AG04450 (cell line): ENCODE measurements around the gene CEP83. TPM values are rescaled to one million over a fixed set of nuclear protein-coding genes. Genes with fewer than 3 reads are reported as not detected.
"Not testable (repeated sequence)": the region's sequence is repeated elsewhere in the genome, so short reads cannot be mapped to it uniquely, and the experiment has no call there.

Experiments
- CTCF ChIA-PET: fragments of 300-600, 350-600 bp; formaldehyde crosslinking; extraction: SDS; loops from one replicate; lab custom pipeline; 2022; ENCODE audit warnings: antibody characterized with exemption, inconsistent platforms; lab: Charles Lee
- POLR2A ChIA-PET: fragments of 350-600 bp; formaldehyde crosslinking; extraction: SDS; loops from one replicate; lab custom pipeline; 2021; ENCODE audit warnings: antibody characterized with exemption, inconsistent platforms; lab: Yijun Ruan, JAX
- DNase-seq: peaks from one replicate; pipeline ENCODE4 v3.0.0-alpha.2; 2011; ENCODE audit warnings: low read depth, low spot score
- H3K27ac ChIP-seq: one replicate; pipeline ENCODE4 v1.5.1; 2012; ENCODE audit warnings: low read depth, low read length, control low read depth
- H3K27me3 ChIP-seq: one replicate; pipeline ENCODE4 v1.6.0; 2012; ENCODE audit warnings: low read length; ENCODE audit not compliant: control insufficient read depth, insufficient read depth
- H3K4me3 ChIP-seq: 2 replicates; pipeline ENCODE4 v1.5.1; 2011; ENCODE audit warnings: mild to moderate bottlenecking, low read depth, low read length, control low read depth
- H3K9me3 ChIP-seq: 2 replicates; pipeline ENCODE4 v1.5.1; 2012; ENCODE audit warnings: low read length; ENCODE audit not compliant: control insufficient read depth, insufficient read depth
- polyA plus RNA-seq: library from polyadenylated mRNA; depleted of rRNA; stranded (reverse); fragments of >200 nt; gene quantifications from 2 replicates; pipeline ENCODE4 v1.2.3, GENCODE V29; 2011
- TF ChIP-seq, protein P1 (sequence below): IDR thresholded peaks from 2 replicates; pipeline ENCODE4 v1.5.1; 2011; ENCODE audit warnings: low read depth, low read length, control low read depth, inconsistent platforms

The CEP83 gene
- polyA plus RNA-seq, 1 experiment: 10.0 TPM

DNA sequence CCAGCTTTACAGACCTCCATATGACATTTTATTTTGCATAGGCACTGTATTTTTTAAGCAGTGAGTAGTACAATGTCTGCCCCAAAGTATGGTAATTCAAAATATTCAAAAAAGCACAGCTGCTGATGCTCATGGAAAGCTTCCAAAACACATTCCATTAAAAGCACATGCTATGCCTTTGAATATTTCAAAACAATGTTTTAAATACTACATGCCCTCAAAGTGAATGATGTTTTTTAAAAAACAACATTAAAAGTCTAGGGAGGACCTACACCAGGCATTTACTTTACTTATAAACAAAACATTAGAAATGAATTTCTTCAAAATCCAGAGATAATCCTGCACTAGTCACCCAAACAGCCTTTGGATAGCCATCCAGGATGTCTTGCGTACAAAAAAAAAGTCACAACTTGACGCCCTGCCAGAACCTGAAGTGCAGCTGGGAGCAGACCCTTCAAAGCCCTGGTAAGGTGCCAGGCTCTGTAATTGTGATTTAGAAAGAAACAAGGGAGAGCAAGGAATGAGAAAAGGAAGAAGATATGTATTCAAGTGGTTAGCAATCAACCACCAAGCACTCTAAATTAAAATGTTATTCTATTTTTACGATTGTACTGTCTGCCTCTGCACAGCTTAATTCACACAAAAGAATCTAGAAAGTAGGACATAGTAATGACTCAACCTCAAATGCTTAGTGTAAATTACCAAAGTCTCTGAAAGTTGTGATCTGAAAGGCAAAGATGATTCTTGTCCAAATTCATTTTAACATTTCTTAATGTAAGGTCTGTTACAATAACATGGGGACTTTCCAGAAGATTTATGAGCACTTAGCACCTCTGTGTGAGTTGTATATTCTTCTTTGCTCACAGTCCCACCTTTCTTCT, 31.9 kb downstream of the CEP83 start:
- Histone ChIP-seq H3K27me3 (no peaks in the 10 kb centered on the region), H3K9me3 (peaks cover 18% of the 10 kb centered on the region), H3K27ac (no peak overlapping the region), H3K4me3 (no peak overlapping the region)
- peak; percentile 74 for DNase-seq
- ChIA-PET POLR2A (interaction anchor here (0.6 to 0.7 kb wide), 3 partner anchors 11 to 254 kb away, joined by 3 to 5 read pairs (median 3); no protein-coding TSS in a partner anchor), CTCF (no interaction called here)
- TF ChIP-seq, protein P1, sequence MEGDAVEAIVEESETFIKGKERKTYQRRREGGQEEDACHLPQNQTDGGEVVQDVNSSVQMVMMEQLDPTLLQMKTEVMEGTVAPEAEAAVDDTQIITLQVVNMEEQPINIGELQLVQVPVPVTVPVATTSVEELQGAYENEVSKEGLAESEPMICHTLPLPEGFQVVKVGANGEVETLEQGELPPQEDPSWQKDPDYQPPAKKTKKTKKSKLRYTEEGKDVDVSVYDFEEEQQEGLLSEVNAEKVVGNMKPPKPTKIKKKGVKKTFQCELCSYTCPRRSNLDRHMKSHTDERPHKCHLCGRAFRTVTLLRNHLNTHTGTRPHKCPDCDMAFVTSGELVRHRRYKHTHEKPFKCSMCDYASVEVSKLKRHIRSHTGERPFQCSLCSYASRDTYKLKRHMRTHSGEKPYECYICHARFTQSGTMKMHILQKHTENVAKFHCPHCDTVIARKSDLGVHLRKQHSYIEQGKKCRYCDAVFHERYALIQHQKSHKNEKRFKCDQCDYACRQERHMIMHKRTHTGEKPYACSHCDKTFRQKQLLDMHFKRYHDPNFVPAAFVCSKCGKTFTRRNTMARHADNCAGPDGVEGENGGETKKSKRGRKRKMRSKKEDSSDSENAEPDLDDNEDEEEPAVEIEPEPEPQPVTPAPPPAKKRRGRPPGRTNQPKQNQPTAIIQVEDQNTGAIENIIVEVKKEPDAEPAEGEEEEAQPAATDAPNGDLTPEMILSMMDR: no peak

DNA sequence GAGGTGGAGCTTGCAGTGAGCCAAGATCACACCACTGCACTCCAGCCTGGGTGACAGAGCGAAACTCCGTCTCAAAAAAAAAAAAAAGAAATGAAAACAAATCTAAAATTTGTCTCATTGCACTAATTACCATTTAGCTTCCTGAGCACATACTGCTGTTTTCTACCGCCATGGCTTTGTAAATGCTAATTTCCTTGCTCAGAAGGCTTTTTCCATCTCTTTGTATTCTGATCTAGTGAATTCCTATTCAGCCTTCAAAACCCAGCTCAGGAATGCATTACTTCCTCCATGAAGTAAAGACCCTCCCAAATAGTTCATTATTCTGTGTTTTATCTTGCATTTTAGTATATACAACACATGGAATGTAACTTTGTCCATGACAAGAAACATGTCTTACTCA, 33.6 kb downstream of the CEP83 start:
- Histone ChIP-seq H3K27ac (no peak overlapping the region), H3K27me3 (no peaks in the 10 kb centered on the region), H3K4me3 (no peak overlapping the region), H3K9me3 (peaks cover 24% of the 10 kb centered on the region)
- ChIA-PET CTCF (no interaction called here), POLR2A (no interaction called here)
- no peak for DNase-seq
- TF ChIP-seq, protein P1: no peak

DNA sequence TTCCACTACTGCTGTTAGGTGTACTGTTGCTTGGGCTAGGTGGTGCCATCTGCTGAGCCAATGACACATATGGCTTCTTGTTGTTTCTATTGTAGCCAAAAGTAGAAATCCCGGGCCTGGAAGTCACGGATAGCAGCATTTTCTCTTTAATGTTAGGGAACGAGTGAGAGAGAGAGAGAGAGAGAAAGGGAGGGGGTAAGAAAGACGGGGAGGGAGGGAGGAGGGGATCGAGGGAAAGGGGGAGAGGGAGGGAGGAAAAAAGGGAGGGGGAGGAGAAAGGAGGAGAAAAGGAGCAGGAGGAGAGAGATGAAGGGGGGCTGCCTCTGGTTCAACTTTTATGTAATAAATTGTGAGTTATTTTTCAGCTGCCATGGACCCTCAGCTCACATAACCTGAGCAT, 34.8 kb downstream of the CEP83 start:
- H3K27me3 ChIP-seq, DNase-seq, POLR2A ChIA-PET, CTCF ChIA-PET, H3K27ac ChIP-seq: not testable (repeated sequence)
- Histone ChIP-seq H3K4me3 (peak overlapping the region; percentile 45; the same call in 1 of the 2 replicates), H3K9me3 (peaks cover 21% of the 10 kb centered on the region)

DNA sequence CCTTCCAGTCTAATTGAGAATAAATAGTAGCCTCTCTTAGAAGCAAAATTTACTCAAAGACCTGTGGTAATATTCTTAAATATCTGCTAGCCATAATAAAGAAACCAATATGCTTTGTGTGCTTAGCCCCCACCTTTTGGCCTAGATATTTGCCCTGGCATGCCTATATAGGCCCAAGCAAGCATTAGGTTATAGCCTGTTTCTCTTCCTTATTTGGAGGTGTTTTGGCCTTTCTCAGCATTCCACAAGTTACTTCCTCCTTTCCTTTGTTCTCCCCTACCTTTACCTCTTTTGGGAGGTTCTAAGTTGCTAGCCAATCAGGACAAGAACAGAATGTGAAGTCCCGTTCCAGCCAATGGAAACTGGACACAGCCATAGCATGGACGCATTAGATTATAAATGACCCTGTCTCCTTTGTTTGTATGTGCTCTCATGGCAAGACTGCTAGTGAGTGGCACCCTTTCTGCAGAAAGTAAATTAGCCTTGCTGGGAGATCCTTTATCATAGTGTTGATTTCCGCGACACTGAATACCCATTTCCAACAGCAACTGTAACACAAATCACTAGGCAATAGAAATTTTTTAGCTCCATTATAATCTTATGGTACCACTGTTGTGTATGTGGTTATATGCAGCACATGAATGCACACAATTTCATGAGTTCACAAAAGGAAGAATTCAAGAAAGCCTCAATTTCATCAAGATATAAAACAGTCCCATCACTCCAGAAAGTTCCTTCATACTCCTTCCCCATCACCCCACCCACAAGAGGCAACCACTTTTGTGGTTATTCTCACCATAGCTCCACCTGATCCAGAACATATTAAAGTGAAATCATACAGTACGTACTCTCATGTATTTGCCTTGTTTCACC, 37.6 kb downstream of the CEP83 start:
- CTCF ChIA-PET: no interaction called here
- DNase-seq: no peak
- Histone ChIP-seq H3K27me3 (no peaks in the 10 kb centered on the region), H3K4me3 (no peak overlapping the region), H3K27ac (no peak overlapping the region), H3K9me3 (peaks cover 16% of the 10 kb centered on the region; the same call in 1 of the 2 replicates)
- POLR2A ChIA-PET: no interaction called here
- TF ChIP-seq, protein P1: no peak

DNA sequence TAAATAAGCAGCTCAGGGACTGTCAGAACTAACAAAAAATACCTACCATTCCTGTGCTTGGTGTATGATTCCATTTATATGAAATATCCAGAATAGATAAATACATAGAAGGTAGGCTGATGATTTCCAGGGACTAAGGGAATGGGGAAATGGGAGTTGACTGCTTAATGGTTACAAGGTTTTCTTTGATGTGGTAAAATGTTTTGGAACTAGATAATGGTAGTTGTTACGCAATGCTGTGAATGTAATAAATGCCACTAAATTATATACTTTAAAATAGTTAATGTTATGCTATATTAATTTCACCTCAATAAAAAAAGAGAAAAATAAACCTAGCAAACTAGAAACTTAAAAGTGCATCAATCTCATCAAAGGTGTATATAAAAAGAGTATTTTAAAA, 41.1 kb downstream of the CEP83 start:
- ChIA-PET POLR2A (no interaction called here), CTCF (no interaction called here)
- DNase-seq: no peak
- Histone ChIP-seq H3K27me3 (no peaks in the 10 kb centered on the region), H3K27ac (no peak overlapping the region), H3K4me3 (no peak overlapping the region), H3K9me3 (peaks cover 10% of the 10 kb centered on the region; the same call in 1 of the 2 replicates)
- TF ChIP-seq, protein P1: no peak
